Activated CD4-positive, CD25-positive, alpha-beta regulatory T cell treated with anti-CD3 and anti-CD28 coated beads, Interleukin-2, amount 50 U/mL, for 16 hours (primary cell): ENCODE results near the gene OTOS.

ENCODE experiments used
- DNase-seq: peaks from one replicate; pipeline ENCODE4 v3.0.0-alpha.2; 2020; ENCODE audit warnings: low read depth, low spot score

Gene OTOS

GRCh38 chr2:240136671-240137292, 3.7 kb downstream of the OTOS start:
- no peak for DNase-seq

GRCh38 chr2:240136013-240136670, 4.3 kb downstream of the OTOS start, which contains the start of gene COPS9:
COPS9 (minus strand) TSS chr2:240136305; CDS start chr2:240136284, 21 bp downstream.
- peak; percentile 76 for DNase-seq

- DNase-seq = no peak
Measured at GRCh38 chr2:240135706-240136012, 4.8 kb downstream of the OTOS start.

GRCh38 chr2:240134956-240135520, 5.4 kb downstream of the OTOS start:
- DNase-seq = no peak

GRCh38 chr2:240134466-240134865, 6.0 kb downstream of the OTOS start:
- DNase-seq = no peak

- DNase-seq = no peak
Measured at GRCh38 chr2:240133401-240133800, 7.1 kb downstream of the OTOS start.

GRCh38 chr2:240132651-240132980, 7.8 kb downstream of the OTOS start:
- no peak for DNase-seq

GRCh38 chr2:240131941-240132650, 8.4 kb downstream of the OTOS start:
- no peak for DNase-seq

GRCh38 chr2:240131296-240131695, 9.2 kb downstream of the OTOS start:
- no peak for DNase-seq

GRCh38 chr2:240130393-240131195, 9.9 kb downstream of the OTOS start:
- DNase-seq = no peak

GRCh38 chr2:240129731-240130392, 10.6 kb downstream of the OTOS start:
- DNase-seq = no peak

GRCh38 chr2:240129311-240129710, 11.1 kb downstream of the OTOS start:
- DNase-seq = no peak

- DNase-seq = no peak
Measured at GRCh38 chr2:240128608-240129145, 11.8 kb downstream of the OTOS start.

GRCh38 chr2:240127911-240128607, 12.4 kb downstream of the OTOS start:
- DNase-seq = no peak

- no peak for DNase-seq
Measured at GRCh38 chr2:240127191-240127750, 13.2 kb downstream of the OTOS start.

GRCh38 chr2:240126731-240127130, 13.7 kb downstream of the OTOS start:
- DNase-seq = no peak

GRCh38 chr2:240125742-240126141, 14.7 kb downstream of the OTOS start:
- no peak for DNase-seq

- no peak for DNase-seq
Measured at GRCh38 chr2:240124651-240125030, 15.8 kb downstream of the OTOS start.

- DNase-seq = no peak
Measured at GRCh38 chr2:240123821-240124650, 16.4 kb downstream of the OTOS start.
